Activated CD8-positive, alpha-beta T cell treated with anti-CD3 and anti-CD28 coated beads for 36 hours (primary cell): ENCODE results near the gene PRSS33. TPM values are rescaled to one million over a fixed set of nuclear protein-coding genes. Genes with fewer than 3 reads are reported as not detected.

Source experiments
- ATAC-seq: fragments of 200-7000 bp; cut with Tn5 transposase; one replicate; pipeline ENCODE4 v1.10.0; 2021; ENCODE audit warnings: mild to moderate bottlenecking, moderate library complexity
- CTCF ChIA-PET: fragments of 350-600 bp; sonication (Branson Sonifier 250); formaldehyde crosslinking; loops from one replicate; lab custom pipeline; 2021; ENCODE audit warnings: antibody characterized with exemption; lab: Charles Lee
- POLR2A ChIA-PET: fragments of 350-600 bp; sonication (Branson Sonifier 250); formaldehyde crosslinking; loops from one replicate; lab custom pipeline; 2021; ENCODE audit warnings: antibody characterized with exemption; lab: Charles Lee
- DNase-seq: peaks from one replicate; pipeline ENCODE4 v3.0.0-alpha.2; 2020
- H3K27ac Mint-ChIP-seq: one replicate; pipeline ENCODE4 v1.8.0; 2021; ENCODE audit warnings: mild to moderate bottlenecking, mixed read lengths
- H3K27me3 Mint-ChIP-seq: one replicate; pipeline ENCODE4 v1.8.0; 2021; ENCODE audit warnings: mixed read lengths
- H3K36me3 Mint-ChIP-seq: one replicate; pipeline ENCODE4 v1.8.0; 2021; ENCODE audit warnings: low read depth, mixed read lengths
- H3K4me1 Mint-ChIP-seq: one replicate; pipeline ENCODE4 v1.8.0; 2021; ENCODE audit warnings: low read depth, mixed read lengths
- H3K4me3 Mint-ChIP-seq: one replicate; pipeline ENCODE4 v1.8.0; 2021; ENCODE audit warnings: mild to moderate bottlenecking, moderate library complexity, mixed read lengths
- H3K9me3 Mint-ChIP-seq: one replicate; pipeline ENCODE4 v1.8.0; 2021; ENCODE audit warnings: mixed read lengths
- CTCF ChIP-seq: fragments of 200-600 bp; IDR thresholded peaks from one replicate; pipeline ENCODE4 v1.8.0; 2022; ENCODE audit warnings: antibody characterized with exemption, mild to moderate bottlenecking
- intact Hi-C: fragments of 100-400 bp; cut with micrococcal nuclease; formaldehyde crosslinking; loops from one replicate; pipeline ENCODE4 v1.10.0; 2022
- total RNA-seq, 2 experiments: library from RNA; stranded (reverse); gene quantifications; one replicate each; pipeline ENCODE4 v1.2.3, GENCODE V29; 2021

Gene PRSS33
- total RNA-seq, 2 experiments from 2014 or later, result 0.29 TPM; not detected in 1

- CTCF ChIA-PET, result no interaction called here
Measured at GRCh38 chr16:2736476-2737237, 50.7 kb downstream of the PRSS33 start.

GRCh38 chr16:2734844-2735515 lies 52.4 kb downstream of the PRSS33 start:
- Mint-ChIP-seq H3K36me3 (no peaks in the 10 kb centered on the region), H3K9me3 (no peaks in the 10 kb centered on the region), H3K27me3 (no peaks in the 10 kb centered on the region), H3K4me1 (no peaks in the 10 kb centered on the region), H3K27ac (no peak overlapping the region), H3K4me3 (no peak overlapping the region)
- intact Hi-C loops, result no loop called here
- POLR2A ChIA-PET, result no interaction called here
- no peak for ATAC-seq
- TF ChIP-seq CTCF, result no peak
- CTCF ChIA-PET, result no interaction called here
- DNase-seq, result no peak

More at GRCh38 chr16:2736476-2737237, 50.7 kb downstream of the PRSS33 start:
- DNase-seq, result no peak
- intact Hi-C loops, result no loop called here
- TF ChIP-seq CTCF, result no peak
- Mint-ChIP-seq H3K4me1 (no peaks in the 10 kb centered on the region), H3K36me3 (no peaks in the 10 kb centered on the region), H3K27me3 (no peaks in the 10 kb centered on the region), H3K27ac (no peak overlapping the region), H3K9me3 (no peaks in the 10 kb centered on the region), H3K4me3 (no peak overlapping the region)
- POLR2A ChIA-PET, result no interaction called here
- ATAC-seq, result no peak

Other genes starting within 250 kb of the PRSS33 start
- gene PDPK1, start 249.5 kb downstream of the PRSS33 start, total RNA-seq, result 10 to 100 TPM; 32.4 to 33.9 TPM
- 10 to 100 TPM; 26.0 to 27.3 TPM for gene KCTD5, start 105.0 kb downstream of the PRSS33 start, total RNA-seq
- gene PRSS27, start 67.3 kb downstream of the PRSS33 start, total RNA-seq, result 1 to 10 TPM; 1.2 to 1.4 TPM
- 100 to 1,000 TPM; 518 to 561 TPM for gene SRRM2, start 34.9 kb downstream of the PRSS33 start, total RNA-seq
- gene ELOB, start 10.3 kb downstream of the PRSS33 start, total RNA-seq, result 100 to 1,000 TPM; 174 to 178 TPM
- gene PRSS41, start 10.9 kb upstream of the PRSS33 start, total RNA-seq, result not detected
- 10 to 100 TPM; 11.3 to 12.5 TPM for gene PRSS21, start 29.7 kb upstream of the PRSS33 start, total RNA-seq
- gene ZG16B, start 42.7 kb upstream of the PRSS33 start, total RNA-seq, result 1 to 10 TPM in 1 of 2 experiments, under 1 TPM in 1; 0.97 to 2.1 TPM
- not detected for gene PRSS22, start 70.6 kb upstream of the PRSS33 start, total RNA-seq
- 10 to 100 TPM; 18.9 to 19.3 TPM for gene FLYWCH2, start 95.7 kb upstream of the PRSS33 start, total RNA-seq
- 10 to 100 TPM; 33.4 to 34.9 TPM for gene FLYWCH1, start 124.4 kb upstream of the PRSS33 start, total RNA-seq
- under 1 TPM in 1 of 2 experiments, not detected in 1; 0.22 TPM for gene KREMEN2, start 176.7 kb upstream of the PRSS33 start, total RNA-seq
- gene PAQR4, start 181.8 kb upstream of the PRSS33 start, total RNA-seq, result 10 to 100 TPM; 29.4 to 30.4 TPM
- 100 to 1,000 TPM; 121 to 123 TPM for gene PKMYT1, start 192.9 kb upstream of the PRSS33 start, total RNA-seq
- not detected for gene CLDN9, start 225.4 kb upstream of the PRSS33 start, total RNA-seq
- not detected for gene CLDN6, start 230.6 kb upstream of the PRSS33 start, total RNA-seq
- gene TNFRSF12A, start 232.8 kb upstream of the PRSS33 start, total RNA-seq, result 10 to 100 TPM; 11.8 to 13.5 TPM
- 10 to 100 TPM; 24.2 to 24.8 TPM for gene HCFC1R1, start 236.4 kb upstream of the PRSS33 start, total RNA-seq
- 10 to 100 TPM; 55.4 to 56.6 TPM for gene THOC6, start 236.5 kb upstream of the PRSS33 start, total RNA-seq
- under 1 TPM; 0.77 to 0.92 TPM for gene BICDL2, start 249.4 kb upstream of the PRSS33 start, total RNA-seq